GM18519 (cell line): ENCODE results near the gene PRMT3.
"Not testable (repeated sequence)": the region's sequence is repeated elsewhere in the genome, so short reads cannot be mapped to it uniquely, and the experiment has no call there.

Source experiments
- ATAC-seq: cut with Tn5 transposase; IDR thresholded peaks from one replicate; pipeline ENCODE4 v1.9.1; 2021; ENCODE audit warnings: mild to moderate bottlenecking, moderate library complexity; ENCODE audit not compliant: unreplicated experiment, low FRiP score

The PRMT3 gene

GRCh38 chr11:20387261-20388095 lies at the start of gene PRMT3:
Gene PRMT3, plus strand, starts transcription at chr11:20387716. Its CDS starts 31 bp downstream, at chr11:20387747.
- peak; percentile 69 for ATAC-seq

GRCh38 chr11:20342347-20343141 lies 45.0 kb upstream of the PRMT3 start:
- no peak for ATAC-seq

- no peak for ATAC-seq
These were observed 36.4 kb upstream of the PRMT3 start for GRCh38 chr11:20351136-20351535.

GRCh38 chr11:20351751-20352262 lies 35.7 kb upstream of the PRMT3 start:
- no peak for ATAC-seq

- no peak for ATAC-seq
These were observed 33.6 kb upstream of the PRMT3 start for GRCh38 chr11:20353829-20354434.

- peak; percentile 86 for ATAC-seq
These were observed 32.0 kb upstream of the PRMT3 start for GRCh38 chr11:20355221-20356219.

- no peak for ATAC-seq
These were observed 30.4 kb upstream of the PRMT3 start for GRCh38 chr11:20357150-20357549.

- ATAC-seq = no peak
These were observed 26.9 kb upstream of the PRMT3 start for GRCh38 chr11:20360650-20361049.

- no peak for ATAC-seq
These were observed 25.0 kb upstream of the PRMT3 start for GRCh38 chr11:20362481-20362880.

- ATAC-seq = no peak
These were observed 24.4 kb upstream of the PRMT3 start for GRCh38 chr11:20363149-20363499.

GRCh38 chr11:20363500-20364340 lies 23.8 kb upstream of the PRMT3 start, which contains the start of gene HTATIP2:
Gene HTATIP2, plus strand, starts transcription at chr11:20363714. Its CDS starts 524 bp downstream, at chr11:20364238.
- peak; percentile 96 for ATAC-seq

GRCh38 chr11:20364341-20364792 lies 23.1 kb upstream of the PRMT3 start:
- no peak for ATAC-seq

GRCh38 chr11:20365465-20365864 lies 22.1 kb upstream of the PRMT3 start:
- ATAC-seq = not testable (repeated sequence)

- ATAC-seq = no peak
These were observed 20.1 kb upstream of the PRMT3 start for GRCh38 chr11:20367313-20367948.

GRCh38 chr11:20368438-20368837 lies 19.1 kb upstream of the PRMT3 start:
- ATAC-seq = no peak

GRCh38 chr11:20369826-20370225 lies 17.7 kb upstream of the PRMT3 start:
- no peak for ATAC-seq

GRCh38 chr11:20372081-20372626 lies 15.4 kb upstream of the PRMT3 start:
- no peak for ATAC-seq

- ATAC-seq = no peak
These were observed 14.4 kb upstream of the PRMT3 start for GRCh38 chr11:20373147-20373546.
